HEK293T (cell line): ENCODE measurements around the gene LNX1.

Experiments used
- CTCF ChIA-PET: fragments of 350-600 bp; formaldehyde crosslinking; extraction: SDS; loops from one replicate; lab custom pipeline; 2021; ENCODE audit warnings: antibody characterized with exemption, inconsistent platforms; lab: Yijun Ruan, JAX
- POLR2A ChIA-PET: fragments of 350-600 bp; formaldehyde crosslinking; extraction: SDS; loops from one replicate; lab custom pipeline; 2020; ENCODE audit warnings: antibody characterized with exemption, inconsistent platforms; lab: Yijun Ruan, JAX
- DNase-seq: peaks from one replicate; pipeline ENCODE4 v3.0.0; 2012; ENCODE audit warnings: mixed read lengths; ENCODE audit errors: extremely low spot score
- ARNT ChIP-seq: fragments of 450-650 bp; IDR thresholded peaks from 2 replicates; pipeline ENCODE4 v1.6.1; 2017; ENCODE audit warnings: mild to moderate bottlenecking
- BHLHE40 ChIP-seq: fragments of 450-650 bp; IDR thresholded peaks from 2 replicates; pipeline ENCODE4 v1.6.1; 2016; ENCODE audit warnings: mild to moderate bottlenecking, moderate library complexity, borderline replicate concordance
- CTBP1 ChIP-seq: fragments of 450-650 bp; IDR thresholded peaks from 2 replicates; pipeline ENCODE4 v1.6.1; 2016; ENCODE audit warnings: borderline replicate concordance
- ELF4 ChIP-seq: fragments of 450-650 bp; IDR thresholded peaks from 2 replicates; pipeline ENCODE4 v1.6.1; 2017; ENCODE audit warnings: antibody characterized with exemption
- FOXA1 ChIP-seq: fragments of 450-650 bp; IDR thresholded peaks from 2 replicates; pipeline ENCODE4 v1.6.1; 2016; ENCODE audit warnings: mild to moderate bottlenecking
- FOXK2 ChIP-seq: fragments of 450-650 bp; IDR thresholded peaks from 2 replicates; pipeline ENCODE4 v1.6.1; 2016; ENCODE audit warnings: mild to moderate bottlenecking
- FOXM1 ChIP-seq: fragments of 450-650 bp; IDR thresholded peaks from 2 replicates; pipeline ENCODE4 v1.6.1; 2017; ENCODE audit warnings: mild to moderate bottlenecking, borderline replicate concordance
- HDGF ChIP-seq: fragments of 450-650 bp; IDR thresholded peaks from 2 replicates; pipeline ENCODE4 v1.6.1; 2017; ENCODE audit warnings: antibody characterized with exemption, borderline replicate concordance
- L3MBTL2 ChIP-seq: fragments of 450-650 bp; conservative IDR thresholded peaks from 2 replicates; pipeline ENCODE4 v1.6.1; 2016; ENCODE audit warnings: mild to moderate bottlenecking
- LEF1 ChIP-seq: fragments of 450-650 bp; IDR thresholded peaks from 2 replicates; pipeline ENCODE4 v1.6.1; 2017; ENCODE audit warnings: mild to moderate bottlenecking, borderline replicate concordance
- NFRKB ChIP-seq: fragments of 450-650 bp; IDR thresholded peaks from 2 replicates; pipeline ENCODE4 v1.6.1; 2016; ENCODE audit warnings: mild to moderate bottlenecking, moderate library complexity
- SP1 ChIP-seq: fragments of 450-650 bp; IDR thresholded peaks from 2 replicates; pipeline ENCODE4 v1.6.1; 2017
- SUZ12 ChIP-seq: fragments of 450-650 bp; IDR thresholded peaks from 2 replicates; pipeline ENCODE4 v1.6.1; 2016; ENCODE audit warnings: mild to moderate bottlenecking
- TARDBP ChIP-seq: fragments of 450-650 bp; IDR thresholded peaks from 2 replicates; pipeline ENCODE4 v1.6.1; 2016
- ZNF384 ChIP-seq: fragments of 450-650 bp; IDR thresholded peaks from 2 replicates; pipeline ENCODE4 v1.6.1; 2016
- TF ChIP-seq, protein P1 (sequence below): fragments of 450-650 bp; IDR thresholded peaks from 2 replicates; pipeline ENCODE4 v1.6.1; 2016

Gene LNX1

DNA sequence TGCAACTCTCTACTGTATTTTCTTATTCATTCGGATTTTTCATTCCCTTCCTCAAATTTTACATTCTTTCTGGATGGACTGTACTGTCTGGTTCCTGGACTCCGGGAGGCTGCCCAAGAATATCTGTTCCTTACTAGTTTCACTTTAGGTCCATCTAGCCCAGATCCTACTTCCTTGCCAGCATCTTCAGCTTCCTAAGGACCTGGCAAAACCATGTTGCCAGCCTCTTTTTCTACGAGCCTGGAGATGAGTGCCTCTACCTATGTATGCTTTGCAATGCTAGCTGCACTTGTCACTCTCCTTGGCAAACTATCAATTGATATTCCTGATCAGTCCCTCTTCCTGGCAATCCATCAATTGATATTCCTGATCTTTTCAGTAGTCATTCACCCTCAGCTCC lies 5.6 kb upstream of the LNX1 start:
- TF ChIP-seq NFRKB (no peak), FOXK2 (no peak)
- TF ChIP-seq, protein P1, sequence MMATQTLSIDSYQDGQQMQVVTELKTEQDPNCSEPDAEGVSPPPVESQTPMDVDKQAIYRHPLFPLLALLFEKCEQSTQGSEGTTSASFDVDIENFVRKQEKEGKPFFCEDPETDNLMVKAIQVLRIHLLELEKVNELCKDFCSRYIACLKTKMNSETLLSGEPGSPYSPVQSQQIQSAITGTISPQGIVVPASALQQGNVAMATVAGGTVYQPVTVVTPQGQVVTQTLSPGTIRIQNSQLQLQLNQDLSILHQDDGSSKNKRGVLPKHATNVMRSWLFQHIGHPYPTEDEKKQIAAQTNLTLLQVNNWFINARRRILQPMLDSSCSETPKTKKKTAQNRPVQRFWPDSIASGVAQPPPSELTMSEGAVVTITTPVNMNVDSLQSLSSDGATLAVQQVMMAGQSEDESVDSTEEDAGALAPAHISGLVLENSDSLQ = no peak
- ChIA-PET POLR2A (no interaction called here), CTCF (no interaction called here)
- no peak for DNase-seq

DNA sequence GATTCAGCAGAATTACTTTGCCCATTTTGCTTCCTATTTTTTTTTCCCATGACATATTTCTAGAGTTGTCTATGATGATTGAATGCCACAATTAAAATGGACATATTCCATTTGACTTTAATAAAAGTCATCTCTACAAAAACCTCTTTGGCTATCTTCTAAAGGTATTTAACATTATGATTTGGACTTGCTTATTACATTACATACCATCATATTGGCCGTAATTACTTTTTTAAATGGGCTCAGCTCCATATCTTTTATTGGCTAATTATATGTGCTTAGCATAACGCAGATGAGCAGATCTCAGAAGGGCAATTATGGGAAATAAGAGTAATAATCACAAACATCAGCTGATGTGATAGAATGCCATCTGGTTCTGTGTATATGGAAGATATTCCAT lies 4.5 kb upstream of the LNX1 start:
- TF ChIP-seq SUZ12 (no peak), CTBP1 (no peak), BHLHE40 (no peak), LEF1 (no peak), FOXM1 (no peak), ARNT (no peak), FOXK2 (no peak), ZNF384 (no peak), ELF4 (no peak)
- TF ChIP-seq, protein P1 = no peak
- CTCF ChIA-PET = no interaction called here
- DNase-seq = no peak
- POLR2A ChIA-PET = no interaction called here

DNA sequence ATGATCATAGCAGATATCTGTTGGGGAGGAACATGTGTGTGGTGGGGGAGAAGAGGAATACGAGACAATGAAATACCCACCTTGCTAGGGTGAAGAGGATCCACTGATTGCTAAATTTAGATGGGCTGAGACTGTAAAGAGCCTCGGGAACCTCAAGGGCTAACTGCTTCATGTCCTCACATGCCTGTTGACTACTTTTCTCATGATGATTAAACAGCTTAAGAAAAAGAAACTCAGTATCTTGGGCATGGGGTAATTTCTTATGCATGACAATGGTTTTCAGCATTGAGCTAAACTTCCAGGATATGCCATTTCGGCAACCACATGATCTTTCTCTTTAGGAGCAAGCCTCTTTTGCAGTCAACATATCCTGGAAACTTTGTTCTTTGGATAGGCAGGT lies 3.9 kb upstream of the LNX1 start:
- TF ChIP-seq NFRKB (no peak), L3MBTL2 (no peak), SP1 (no peak), SUZ12 (no peak), ARNT (no peak)
- CTCF ChIA-PET = no interaction called here
- POLR2A ChIA-PET = no interaction called here
- no peak for DNase-seq

DNA sequence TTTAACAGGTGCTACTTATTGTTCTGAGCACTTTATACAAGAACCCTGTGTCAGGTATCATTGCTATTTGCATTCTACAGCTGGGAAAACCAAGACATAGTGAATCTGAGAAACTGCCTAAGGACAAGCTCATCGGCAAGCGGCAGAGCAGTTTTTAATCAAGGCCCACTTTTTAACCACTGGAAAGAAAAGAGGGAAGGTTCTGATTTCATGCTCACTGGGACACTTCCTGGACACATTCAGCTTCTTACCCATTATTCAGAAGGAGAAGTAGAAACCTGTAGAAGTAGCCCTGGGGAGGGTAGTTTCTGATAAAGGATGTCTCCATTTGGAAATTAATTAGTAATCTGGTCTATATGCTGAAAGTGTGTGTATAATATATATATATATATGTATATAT lies 2.5 kb upstream of the LNX1 start:
- POLR2A ChIA-PET = no interaction called here
- no peak for DNase-seq
- CTCF ChIA-PET = no interaction called here
- TF ChIP-seq HDGF (no peak), LEF1 (no peak), FOXK2 (no peak), TARDBP (no peak), ELF4 (no peak), FOXA1 (no peak), ARNT (no peak), CTBP1 (no peak), NFRKB (no peak), ZNF384 (no peak), FOXM1 (no peak), L3MBTL2 (no peak), BHLHE40 (no peak), SP1 (no peak), SUZ12 (no peak)
- TF ChIP-seq, protein P1 = no peak

DNA sequence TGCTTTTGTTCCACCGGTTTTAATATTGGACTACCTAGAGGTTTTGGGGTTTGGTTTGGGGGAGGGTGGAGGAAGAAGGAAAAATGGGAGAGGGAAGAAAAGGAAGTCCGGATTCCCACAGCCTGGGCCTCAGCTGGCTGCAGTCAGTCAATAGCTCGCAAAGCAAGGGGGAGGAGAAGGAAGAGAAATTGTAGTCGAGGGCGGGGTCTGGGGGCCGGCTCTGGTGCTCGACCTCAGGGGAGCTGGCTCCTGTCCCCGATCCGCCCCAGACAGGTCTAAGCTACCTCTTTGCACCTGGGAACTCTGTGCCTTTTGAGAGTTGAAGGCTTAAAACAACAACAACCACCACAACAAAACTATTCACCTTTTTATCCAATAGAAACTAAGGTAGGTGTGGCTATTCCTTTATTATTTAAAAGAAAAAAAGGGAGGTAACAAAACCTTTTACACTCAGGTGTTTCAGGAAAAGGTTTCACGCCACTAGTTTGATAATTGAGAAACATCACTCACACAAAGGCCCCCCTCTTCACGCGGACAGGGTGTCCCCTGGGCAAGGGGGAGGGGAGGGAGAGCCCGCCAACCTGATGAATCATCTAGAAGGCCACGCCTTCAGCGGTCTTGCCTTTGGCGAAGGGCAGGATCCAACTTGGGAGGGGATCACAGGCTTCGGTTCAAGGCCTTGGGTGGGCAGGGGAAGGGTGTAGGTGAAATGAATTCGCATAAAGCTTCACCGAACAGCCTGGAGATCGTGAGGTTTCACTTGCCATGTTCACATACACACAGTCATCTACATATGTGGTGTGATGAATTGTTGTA lies 1.6 kb upstream of the LNX1 start:
- ChIA-PET CTCF (no interaction called here), POLR2A (no interaction called here)
- TF ChIP-seq, protein P1 = no peak
- no peak for TF ChIP-seq FOXM1
- no peak for TF ChIP-seq ARNT
- TF ChIP-seq BHLHE40 = no peak
- no peak for TF ChIP-seq LEF1
- no peak for TF ChIP-seq FOXA1
- TF ChIP-seq NFRKB = no peak
- no peak for TF ChIP-seq ZNF384
- no peak for TF ChIP-seq CTBP1
- DNase-seq = no peak

DNA sequence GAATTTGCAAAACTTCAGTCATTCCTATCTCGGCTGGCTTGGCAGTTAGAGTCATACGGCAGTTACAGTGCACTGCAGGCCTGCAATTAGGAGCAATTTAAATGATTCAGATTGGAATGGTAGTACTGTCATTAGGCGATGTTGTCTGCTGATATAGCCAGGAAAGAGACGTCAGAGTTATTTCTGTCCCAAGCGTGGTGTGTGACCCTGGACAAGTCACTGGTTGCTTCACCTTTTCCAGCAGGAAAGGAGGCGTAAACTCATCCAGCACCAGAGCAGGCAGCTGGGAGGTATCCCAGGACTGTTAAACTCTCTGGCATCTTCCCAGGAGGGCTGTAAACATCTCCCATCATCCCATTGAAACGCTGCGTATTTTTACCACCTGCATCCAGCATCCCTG lies 836 bp upstream of the LNX1 start:
- ChIA-PET POLR2A (no interaction called here), CTCF (no interaction called here)
- no peak for DNase-seq

More for the DNA sequence above, 836 bp upstream of the LNX1 start:
- TF ChIP-seq ZNF384 = no peak
- TF ChIP-seq FOXK2 = no peak
- no peak for TF ChIP-seq L3MBTL2
- TF ChIP-seq TARDBP = no peak
- TF ChIP-seq BHLHE40 = no peak
- TF ChIP-seq, protein P1 = no peak
